Progenitor cell of endocrine pancreas (in vitro differentiated cells): ENCODE results near the gene SLC6A6. TPM values are rescaled to one million over a fixed set of nuclear protein-coding genes. Genes with fewer than 3 reads are reported as not detected.

ENCODE experiments used
- DNase-seq: peaks from one replicate; pipeline ENCODE4 v3.0.0; 2021; ENCODE audit warnings: low spot score; ENCODE audit not compliant: unreplicated experiment
- H3K27ac Mint-ChIP-seq: 2 replicates; pipeline ENCODE4 v1.8.0; 2021; ENCODE audit warnings: mild to moderate bottlenecking, moderate library complexity, mixed read lengths
- H3K27me3 Mint-ChIP-seq: 2 replicates; pipeline ENCODE4 v1.8.0; 2021; ENCODE audit warnings: mixed read lengths
- H3K36me3 Mint-ChIP-seq: 2 replicates; pipeline ENCODE4 v1.8.0; 2022; ENCODE audit warnings: mixed read lengths; ENCODE audit not compliant: insufficient read depth
- H3K4me1 Mint-ChIP-seq: 2 replicates; pipeline ENCODE4 v1.8.0; 2021; ENCODE audit warnings: low read depth, mixed read lengths
- H3K4me3 Mint-ChIP-seq: 2 replicates; pipeline ENCODE4 v1.8.0; 2021; ENCODE audit warnings: low read depth, mild to moderate bottlenecking, moderate library complexity, mixed read lengths
- H3K9me3 Mint-ChIP-seq: 2 replicates; pipeline ENCODE4 v1.8.0; 2021; ENCODE audit warnings: low read depth, mixed read lengths
- CTCF ChIP-seq: fragments of 200-600 bp; sonication (generic); IDR thresholded peaks from one replicate; pipeline ENCODE4 v1.5.0; 2021; ENCODE audit warnings: antibody characterized with exemption, mild to moderate bottlenecking; ENCODE audit not compliant: unreplicated experiment
- total RNA-seq: library from RNA; stranded (reverse); gene quantifications from 2 replicates; pipeline ENCODE4 v1.2.1, GENCODE V29; 2021

Gene SLC6A6
- total RNA-seq, 1 donor from 2014 or later: 23.8 TPM

GRCh38 chr3:14480207-14481017, 78.0 kb downstream of the SLC6A6 start:
- Mint-ChIP-seq H3K36me3 (peaks cover 29% of the 10 kb centered on the region), H3K9me3 (no peaks in the 10 kb centered on the region), H3K4me3 (no peak overlapping the region), H3K27ac (no peak overlapping the region), H3K27me3 (no peaks in the 10 kb centered on the region), H3K4me1 (peaks cover 1% of the 10 kb centered on the region)
- TF ChIP-seq CTCF: no peak
- DNase-seq: no peak

GRCh38 chr3:14481018-14481645, 78.7 kb downstream of the SLC6A6 start:
- Mint-ChIP-seq H3K27me3 (no peaks in the 10 kb centered on the region), H3K4me1 (peaks cover 1% of the 10 kb centered on the region), H3K4me3 (no peak overlapping the region), H3K27ac (no peak overlapping the region), H3K36me3 (peaks cover 30% of the 10 kb centered on the region), H3K9me3 (no peaks in the 10 kb centered on the region)
- DNase-seq: no peak
- no peak for TF ChIP-seq CTCF

- TF ChIP-seq CTCF: no peak
- no peaks in the 10 kb centered on the region for H3K27me3 Mint-ChIP-seq
- H3K27ac Mint-ChIP-seq: no peak overlapping the region
- H3K4me3 Mint-ChIP-seq: no peak overlapping the region
- peaks cover 30% of the 10 kb centered on the region for H3K36me3 Mint-ChIP-seq
- no peak for DNase-seq
- no peaks in the 10 kb centered on the region for H3K9me3 Mint-ChIP-seq
- H3K4me1 Mint-ChIP-seq: peaks cover 1% of the 10 kb centered on the region
Measured at GRCh38 chr3:14481646-14482036, 79.2 kb downstream of the SLC6A6 start.

GRCh38 chr3:14482271-14482721, 79.9 kb downstream of the SLC6A6 start:
- Mint-ChIP-seq H3K27ac (no peak overlapping the region), H3K9me3 (no peaks in the 10 kb centered on the region), H3K4me1 (peaks cover 1% of the 10 kb centered on the region), H3K27me3 (no peaks in the 10 kb centered on the region), H3K36me3 (peaks cover 31% of the 10 kb centered on the region), H3K4me3 (no peak overlapping the region)
- no peak for TF ChIP-seq CTCF
- DNase-seq: no peak

- no peaks in the 10 kb centered on the region for H3K27me3 Mint-ChIP-seq
- no peak for TF ChIP-seq CTCF
- H3K4me1 Mint-ChIP-seq: peaks cover 1% of the 10 kb centered on the region
- H3K36me3 Mint-ChIP-seq: peaks cover 24% of the 10 kb centered on the region
- H3K9me3 Mint-ChIP-seq: no peaks in the 10 kb centered on the region
- no peak for DNase-seq
- no peak overlapping the region for H3K27ac Mint-ChIP-seq
- no peak overlapping the region for H3K4me3 Mint-ChIP-seq
Measured at GRCh38 chr3:14483286-14483685, 80.9 kb downstream of the SLC6A6 start.
